OCI-LY7 (cell line): ENCODE measurements around the gene GAP43.

Experiments
- CTCF ChIP-seq: fragments of 200-600 bp; sonication (generic); conservative IDR thresholded peaks from 2 replicates; pipeline ENCODE4 v1.5.1; 2014; ENCODE audit warnings: mild to moderate bottlenecking, antibody characterized with exemption, low read length, moderate library complexity, mixed read lengths
- EZH2phosphoT487 ChIP-seq: fragments of 200-600 bp; sonication (generic); IDR thresholded peaks from 2 replicates; pipeline ENCODE4 v1.6.1; 2018; ENCODE audit warnings: low read depth, borderline replicate concordance, mild to moderate bottlenecking, mixed run types, antibody characterized with exemption, low read length, moderate library complexity, mixed read lengths

GRCh38 chr3:115588201-115589115 is 34.9 kb upstream of the GAP43 start:
- TF ChIP-seq CTCF (no peak), EZH2phosphoT487 (no peak)
